HG02763 (cell line): ENCODE data around the gene YPEL2.

Experiments used
- ATAC-seq: cut with Tn5 transposase; IDR thresholded peaks from one replicate; pipeline ENCODE4 v1.9.1; 2021; ENCODE audit warnings: mild to moderate bottlenecking, moderate library complexity; ENCODE audit not compliant: unreplicated experiment

YPEL2 gene

GRCh38 chr17:59356543-59357218 is 25.2 kb downstream of the YPEL2 start:
- ATAC-seq, result no peak

- no peak for ATAC-seq
Observed at GRCh38 chr17:59357219-59357697, 25.8 kb downstream of the YPEL2 start.

GRCh38 chr17:59357929-59358328 is 26.5 kb downstream of the YPEL2 start:
- no peak for ATAC-seq

GRCh38 chr17:59361386-59361785 is 29.9 kb downstream of the YPEL2 start:
- ATAC-seq, result no peak

GRCh38 chr17:59361916-59362810 is 30.7 kb downstream of the YPEL2 start:
- no peak for ATAC-seq

- no peak for ATAC-seq
Observed at GRCh38 chr17:59362811-59363205, 31.4 kb downstream of the YPEL2 start.

GRCh38 chr17:59365383-59365981 is 34.0 kb downstream of the YPEL2 start:
- no peak for ATAC-seq

- no peak for ATAC-seq
Observed at GRCh38 chr17:59366040-59366757, 34.7 kb downstream of the YPEL2 start.

- ATAC-seq, result no peak
Observed at GRCh38 chr17:59366773-59367656, 35.6 kb downstream of the YPEL2 start.

- no peak for ATAC-seq
Observed at GRCh38 chr17:59367657-59368045, 36.2 kb downstream of the YPEL2 start.

GRCh38 chr17:59368218-59368857 is 36.9 kb downstream of the YPEL2 start:
- no peak for ATAC-seq

GRCh38 chr17:59369031-59369975 is 37.8 kb downstream of the YPEL2 start:
- no peak for ATAC-seq

GRCh38 chr17:59370593-59371299 is 39.3 kb downstream of the YPEL2 start:
- ATAC-seq, result no peak

- peak; percentile 5 for ATAC-seq
Observed at GRCh38 chr17:59371416-59372100, 40.1 kb downstream of the YPEL2 start.

- peak; percentile 43 for ATAC-seq
Observed at GRCh38 chr17:59372138-59372751, 40.8 kb downstream of the YPEL2 start.

GRCh38 chr17:59373882-59374495 is 42.5 kb downstream of the YPEL2 start:
- no peak for ATAC-seq
